GM21360 (cell line): Measurements from ENCODE around the gene NMUR2.

Experiments used
- ATAC-seq: cut with Tn5 transposase; IDR thresholded peaks from one replicate; pipeline ENCODE4 v1.9.1; 2021; ENCODE audit warnings: mild to moderate bottlenecking, moderate library complexity; ENCODE audit not compliant: unreplicated experiment

The NMUR2 gene

GRCh38 chr5:152405145-152405544 is at the start of gene NMUR2:
TSS of gene NMUR2 (minus strand) at chr5:152405279. CDS start at chr5:152405113, 166 bp downstream.
- ATAC-seq, result no peak

DNA sequence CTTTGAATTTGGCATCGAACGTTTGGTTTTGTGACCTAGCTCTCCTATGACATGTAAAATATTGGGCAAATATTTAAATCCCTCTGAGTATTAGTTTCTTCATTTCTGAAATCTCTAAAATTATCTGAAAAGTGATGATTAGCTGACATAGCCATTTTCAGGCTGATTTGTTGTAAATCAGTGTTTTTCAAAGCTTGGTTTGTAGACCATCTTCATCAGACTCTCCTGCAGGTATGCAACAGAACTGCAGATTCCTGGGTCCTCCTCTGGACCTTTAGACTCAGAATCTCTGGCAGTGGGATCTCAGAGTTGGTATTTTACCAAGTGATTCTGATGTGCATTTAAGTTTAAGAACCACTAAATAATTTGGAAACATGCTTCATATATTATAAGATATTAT is 38.9 kb upstream of the NMUR2 start:
- ATAC-seq, result no peak

GRCh38 chr5:152439791-152440190 is 34.7 kb upstream of the NMUR2 start:
- ATAC-seq, result no peak

- ATAC-seq, result no peak
Observed at GRCh38 chr5:152437866-152438265, 32.8 kb upstream of the NMUR2 start.

- no peak for ATAC-seq
Observed at GRCh38 chr5:152427721-152428120, 22.6 kb upstream of the NMUR2 start.

DNA sequence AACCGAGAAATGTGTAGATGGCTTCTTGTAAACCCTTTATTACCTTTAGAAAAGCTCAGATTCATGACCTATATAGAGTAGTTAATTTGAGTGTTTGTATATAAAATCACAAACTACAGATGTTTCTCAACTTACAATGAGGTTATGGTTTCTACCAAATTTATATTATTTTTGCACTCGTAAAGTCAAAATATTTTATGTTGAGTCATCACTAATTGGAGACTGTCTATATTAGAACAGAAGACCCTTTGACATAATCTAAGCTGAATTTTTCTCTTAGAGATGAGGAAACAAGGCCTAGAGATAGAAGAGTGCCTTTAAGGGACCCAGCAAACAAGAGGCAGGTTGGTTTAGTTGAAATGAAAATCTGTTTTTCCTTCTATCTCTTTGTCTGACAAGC is 20.0 kb upstream of the NMUR2 start:
- ATAC-seq, result no peak

DNA sequence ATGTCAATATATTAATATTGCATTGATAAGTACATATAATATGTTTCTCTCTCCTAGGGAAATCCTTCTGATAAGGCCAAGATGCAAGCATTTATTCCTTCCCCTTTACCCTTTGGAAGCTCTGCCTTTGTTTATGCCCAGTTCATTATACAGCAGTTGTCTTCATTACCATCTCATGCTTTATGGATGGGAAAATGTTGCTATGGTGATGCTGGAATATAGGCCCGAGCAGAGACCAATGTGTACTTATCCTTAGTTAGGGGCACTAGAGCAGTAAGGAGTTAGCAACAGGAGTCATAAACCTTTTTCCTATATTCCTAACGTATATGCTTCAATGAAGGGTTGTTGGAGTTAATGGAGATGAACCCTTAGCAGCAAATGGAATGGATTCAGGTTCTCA is 19.4 kb upstream of the NMUR2 start:
- ATAC-seq, result no peak

DNA sequence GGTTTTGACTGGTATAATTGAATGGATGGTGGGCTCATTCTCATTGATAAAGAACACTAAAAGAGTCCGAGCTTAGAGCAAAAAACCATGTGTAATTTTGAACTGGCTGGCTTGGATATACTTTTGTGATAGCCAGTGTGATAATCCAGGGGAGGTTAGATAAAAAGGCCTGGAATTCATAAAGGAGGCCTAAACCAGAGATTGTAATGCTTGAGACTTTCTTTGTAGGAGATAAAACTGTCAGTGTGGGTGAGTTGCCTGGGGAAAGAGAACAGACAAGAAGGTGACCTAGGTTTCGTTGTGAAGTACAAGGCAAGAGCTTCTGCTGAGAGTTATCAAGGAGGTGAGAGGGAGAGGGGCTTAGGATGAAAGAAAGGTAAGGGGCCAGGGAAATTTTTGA is 17.0 kb upstream of the NMUR2 start:
- ATAC-seq, result no peak

GRCh38 chr5:152412129-152412528 is 7.0 kb upstream of the NMUR2 start:
- ATAC-seq, result no peak

DNA sequence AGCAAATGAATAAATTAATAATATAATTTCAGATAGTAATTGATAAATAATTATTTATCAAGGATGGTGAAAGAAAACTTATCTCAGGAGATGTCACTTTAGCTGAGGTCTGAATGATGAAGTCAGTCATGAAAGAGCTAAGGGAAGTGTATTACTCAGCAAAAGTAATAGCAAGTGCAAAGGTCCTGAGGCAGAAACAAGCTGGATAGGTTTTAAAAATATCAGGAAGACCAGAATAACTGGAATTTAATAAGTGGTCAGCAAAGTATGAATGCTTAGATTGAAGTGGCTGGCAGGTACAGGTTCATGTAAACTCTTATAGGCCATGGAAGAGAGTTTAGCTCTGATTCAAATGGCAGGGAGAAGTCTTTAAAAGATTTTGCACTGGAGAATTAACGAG is 1.0 kb upstream of the NMUR2 start:
- no peak for ATAC-seq

- ATAC-seq, result no peak
Observed at GRCh38 chr5:152404494-152404893, 585 bp downstream of the NMUR2 start.

DNA sequence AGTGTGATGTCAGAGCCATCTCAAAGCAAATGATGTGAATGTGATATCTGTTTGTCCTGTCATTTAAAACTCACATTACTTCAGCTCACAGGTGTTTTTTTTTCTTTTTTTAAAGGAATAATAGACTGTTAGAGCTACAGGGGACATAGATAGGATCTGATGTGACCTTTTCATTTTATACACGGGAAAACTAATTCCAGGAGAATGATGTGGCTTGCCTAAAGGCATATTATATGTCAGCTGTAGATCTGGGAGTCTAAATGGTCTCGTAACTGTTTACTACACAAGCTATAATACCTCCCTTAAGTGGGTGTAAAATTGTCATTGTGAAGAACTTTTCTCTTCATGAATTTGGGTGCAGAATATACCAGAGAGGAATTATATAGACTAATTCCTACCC is 2.0 kb downstream of the NMUR2 start:
- no peak for ATAC-seq

- no peak for ATAC-seq
Observed at GRCh38 chr5:152400846-152401245, 4.2 kb downstream of the NMUR2 start.

DNA sequence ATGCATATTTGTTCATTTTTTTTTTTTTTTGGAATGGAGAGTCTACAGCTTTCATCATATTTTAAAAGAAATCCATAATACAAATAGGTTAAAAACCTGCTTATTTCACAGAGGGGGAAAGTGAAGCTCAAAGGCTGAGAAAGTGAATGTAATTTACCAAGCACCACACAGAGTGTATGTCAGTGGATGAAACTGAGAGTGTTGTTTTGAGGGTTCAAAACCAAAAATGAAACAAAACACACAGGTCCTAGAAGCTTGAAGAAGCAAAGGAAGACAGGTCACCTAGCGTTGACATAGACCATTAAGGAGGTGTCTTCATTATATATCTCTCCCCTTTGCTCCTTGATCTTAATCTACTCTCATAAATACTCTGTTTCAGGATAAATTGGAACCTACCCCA is 7.5 kb downstream of the NMUR2 start:
- ATAC-seq, result peak; percentile 83

GRCh38 chr5:152393441-152393840 is 11.6 kb downstream of the NMUR2 start:
- ATAC-seq, result no peak

DNA sequence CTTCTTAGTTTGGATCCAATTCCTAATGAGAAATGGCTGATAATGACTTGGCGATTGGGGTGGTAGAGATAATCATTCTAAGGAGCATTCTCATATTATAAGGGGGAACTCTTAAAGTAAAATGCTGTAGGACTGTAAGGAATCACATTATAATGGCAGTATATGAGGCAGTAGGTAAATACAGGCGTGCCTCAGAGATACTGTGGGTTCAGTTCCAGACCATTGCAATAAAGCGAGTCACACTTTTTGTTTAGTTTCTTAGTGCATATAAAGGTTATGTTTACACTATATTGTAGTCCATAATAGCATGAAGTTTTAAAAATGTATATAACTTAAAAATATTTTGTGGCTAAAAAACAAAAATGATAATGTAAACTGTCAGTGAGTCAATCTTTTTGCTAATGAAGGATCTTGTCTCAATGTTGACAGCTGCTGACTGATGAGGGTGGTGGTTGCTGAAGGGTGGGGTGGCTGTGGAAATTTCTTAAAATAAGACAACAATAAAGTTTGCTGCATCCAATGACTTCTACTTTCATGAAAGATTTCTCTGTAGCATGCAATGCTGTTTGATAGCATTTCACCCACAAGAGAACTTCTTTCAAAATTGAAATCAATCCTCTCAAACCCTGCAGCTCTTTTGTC is 15.8 kb downstream of the NMUR2 start:
- no peak for ATAC-seq

- ATAC-seq, result no peak
Observed at GRCh38 chr5:152388610-152389009, 16.5 kb downstream of the NMUR2 start.

DNA sequence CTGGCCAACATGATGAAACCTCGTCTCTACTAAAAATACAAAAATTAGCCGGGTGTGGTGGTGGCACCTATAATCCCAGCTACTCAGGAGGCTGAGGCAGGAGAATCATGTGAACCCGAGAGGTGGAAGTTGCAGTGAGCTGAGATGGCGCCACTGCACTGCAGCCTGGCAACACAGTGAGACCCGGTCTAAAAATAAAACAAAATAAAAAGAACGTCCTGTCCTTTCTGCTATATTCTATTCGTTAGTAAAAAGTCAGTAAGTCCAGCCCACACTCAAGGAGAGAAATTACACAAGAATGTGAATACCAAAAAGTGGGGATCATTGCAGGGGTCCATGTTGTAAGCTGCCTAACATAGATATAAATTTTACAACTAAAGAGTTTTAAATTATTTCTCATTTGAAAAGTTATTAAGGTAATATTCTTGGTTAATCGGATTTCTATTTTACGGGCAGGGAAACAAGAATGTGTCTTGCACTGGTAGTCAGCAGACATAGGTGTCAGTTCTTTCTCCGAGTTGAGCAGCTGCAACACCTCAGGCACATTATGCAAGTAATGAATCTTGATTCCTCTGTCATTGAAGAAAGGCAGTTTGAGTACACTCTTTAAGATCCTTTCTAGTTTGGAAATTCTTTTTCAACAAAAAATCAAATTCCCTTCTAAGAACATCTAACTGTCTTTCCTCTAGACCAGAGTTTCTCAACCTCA is 24.5 kb downstream of the NMUR2 start:
- ATAC-seq, result no peak

DNA sequence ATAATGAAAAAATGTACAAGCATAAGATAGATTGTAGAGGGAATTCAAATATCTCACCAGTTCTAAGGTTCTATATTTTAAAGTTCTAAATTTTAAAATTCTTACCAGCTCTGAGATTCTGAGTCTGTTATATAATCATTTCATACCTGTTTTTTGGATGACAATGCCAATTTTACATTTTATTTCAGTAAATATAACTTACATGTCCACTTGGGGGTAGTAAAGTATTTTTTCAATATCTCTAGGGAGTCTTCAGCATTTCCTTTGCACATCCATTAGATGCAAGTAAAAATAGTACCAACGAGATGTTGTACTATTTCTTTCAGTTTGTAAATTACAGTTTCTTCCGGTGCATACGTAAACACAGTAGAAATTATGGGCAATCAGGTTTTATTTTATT is 25.7 kb downstream of the NMUR2 start:
- ATAC-seq, result no peak

DNA sequence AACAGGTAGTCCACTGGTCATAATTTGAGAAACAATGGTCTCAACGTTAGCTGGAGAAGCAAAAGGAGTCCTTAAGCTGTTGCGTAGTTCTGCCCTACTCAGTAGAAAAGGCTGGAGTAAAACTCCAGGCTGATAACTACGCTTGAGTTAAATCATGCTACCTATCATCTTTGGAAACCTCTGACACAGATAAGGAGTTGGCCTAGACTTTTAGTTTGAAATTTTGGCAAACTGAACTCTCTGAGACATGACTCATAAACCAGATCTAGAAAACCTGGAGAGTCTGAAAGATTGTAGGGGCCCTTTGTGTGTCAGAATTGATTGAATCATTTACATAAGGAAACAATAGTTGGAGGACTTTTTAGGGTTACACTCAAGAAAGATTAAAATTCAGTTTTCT is 26.3 kb downstream of the NMUR2 start:
- ATAC-seq, result no peak

DNA sequence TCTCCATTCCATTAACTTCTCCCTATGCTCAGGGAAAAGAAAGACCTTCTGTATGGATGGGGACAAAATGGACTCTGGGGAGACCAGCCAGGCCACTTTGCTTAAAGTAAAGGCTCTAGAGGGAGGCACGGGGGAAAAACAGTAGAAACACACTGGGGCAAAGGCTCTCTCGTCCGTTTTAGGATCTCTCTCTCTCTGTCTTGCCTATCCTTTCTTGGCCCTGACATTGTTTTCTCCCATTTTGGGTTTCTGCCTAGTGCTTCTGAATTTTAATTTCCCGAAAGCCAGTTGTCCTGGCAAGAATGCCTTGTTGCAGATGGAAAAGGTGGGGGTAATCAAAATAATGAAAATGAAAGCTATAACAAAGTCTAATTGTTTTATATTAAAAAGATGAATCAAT is 28.2 kb downstream of the NMUR2 start:
- ATAC-seq, result no peak

- ATAC-seq, result no peak
Observed at GRCh38 chr5:152374711-152375275, 30.3 kb downstream of the NMUR2 start.
